ENCODE results near the gene SDK1. TPM values are rescaled to one million over a fixed set of nuclear protein-coding genes. Genes with fewer than 3 reads are reported as not detected.

The SDK1 gene
- total RNA-seq, 4 donors from 2014 or later: 2.0 to 9.3 (median 3.8) TPM

- H3K9me3 ChIP-seq: no peaks in the 10 kb centered on the region
- H3K4me3 ChIP-seq: no peak overlapping the region
- no peaks in the 10 kb centered on the region for H3K27me3 ChIP-seq
- no peak overlapping the region for H3K27ac ChIP-seq
- H3K4me1 ChIP-seq: no peaks in the 10 kb centered on the region
- no peaks in the 10 kb centered on the region for H3K36me3 ChIP-seq
- no peak for DNase-seq
- WGBS, 2 donors: 62 to 67% methylated on average over 2 of the region's 2 CpGs
- intact Hi-C loops (cut with DNase I): no loop called here
- no peak for TF ChIP-seq CTCF (IDR thresholded peaks at IDR 0.05)
- TF ChIP-seq POLR2A (IDR thresholded peaks at IDR 0.05): no peak
Observed at GRCh38 chr7:3688071-3688470, 387.0 kb downstream of the SDK1 start.

GRCh38 chr7:3688842-3689241 is 387.8 kb downstream of the SDK1 start:
- WGBS, 2 donors: 73 to 83% methylated on average over 3 of the region's 3 CpGs
- no peaks in the 10 kb centered on the region for H3K4me1 ChIP-seq
- H3K27ac ChIP-seq: no peak overlapping the region
- H3K9me3 ChIP-seq: no peaks in the 10 kb centered on the region
- H3K4me3 ChIP-seq: no peak overlapping the region
- no peaks in the 10 kb centered on the region for H3K27me3 ChIP-seq
- no peaks in the 10 kb centered on the region for H3K36me3 ChIP-seq
- DNase-seq: no peak
- intact Hi-C loops (cut with DNase I): no loop called here
- TF ChIP-seq CTCF (IDR thresholded peaks at IDR 0.05): no peak
- no peak for TF ChIP-seq POLR2A (IDR thresholded peaks at IDR 0.05)

GRCh38 chr7:3691478-3692158 is 390.6 kb downstream of the SDK1 start:
- intact Hi-C loops (cut with DNase I): no loop called here
- DNase-seq: no peak
- Histone ChIP-seq H3K4me3 (no peak overlapping the region), H3K27me3 (no peaks in the 10 kb centered on the region), H3K36me3 (no peaks in the 10 kb centered on the region), H3K4me1 (no peaks in the 10 kb centered on the region), H3K27ac (no peak overlapping the region), H3K9me3 (no peaks in the 10 kb centered on the region)
- no peak for TF ChIP-seq POLR2A (IDR thresholded peaks at IDR 0.05)
- WGBS, 2 donors: 73 to 74% methylated on average over 5 of the region's 5 CpGs

- intact Hi-C loops (cut with DNase I): no loop called here
- no peak overlapping the region for H3K27ac ChIP-seq
- no peaks in the 10 kb centered on the region for H3K27me3 ChIP-seq
- H3K4me3 ChIP-seq: no peak overlapping the region
- DNase-seq: no peak
- H3K9me3 ChIP-seq: no peaks in the 10 kb centered on the region
- 80 to 88% methylated on average over 6 of the region's 6 CpGs for WGBS, 2 donors
- H3K4me1 ChIP-seq: no peaks in the 10 kb centered on the region
- no peaks in the 10 kb centered on the region for H3K36me3 ChIP-seq
- TF ChIP-seq CTCF (IDR thresholded peaks at IDR 0.05) (peak in 1 of 6 experiments; percentile 43), POLR2A (IDR thresholded peaks at IDR 0.05) (no peak)
Observed at GRCh38 chr7:3695602-3696001, 394.6 kb downstream of the SDK1 start.

GRCh38 chr7:3696113-3696512 is 395.1 kb downstream of the SDK1 start:
- no peaks in the 10 kb centered on the region for H3K36me3 ChIP-seq
- no peak overlapping the region for H3K4me3 ChIP-seq
- no peaks in the 10 kb centered on the region for H3K27me3 ChIP-seq
- intact Hi-C loops (cut with DNase I): no loop called here
- H3K27ac ChIP-seq: no peak overlapping the region
- TF ChIP-seq POLR2A (IDR thresholded peaks at IDR 0.05): no peak
- TF ChIP-seq CTCF (IDR thresholded peaks at IDR 0.05): no peak
- WGBS, 2 donors: 86 to 96% methylated on average over 4 of the region's 4 CpGs
- no peaks in the 10 kb centered on the region for H3K4me1 ChIP-seq
- no peak for DNase-seq
- no peaks in the 10 kb centered on the region for H3K9me3 ChIP-seq

- intact Hi-C loops (cut with DNase I): no loop called here
Observed at GRCh38 chr7:3697472-3697871, 396.4 kb downstream of the SDK1 start.

More at GRCh38 chr7:3697472-3697871, 396.4 kb downstream of the SDK1 start:
- no peak overlapping the region for H3K4me3 ChIP-seq
- no peaks in the 10 kb centered on the region for H3K4me1 ChIP-seq
- no peak overlapping the region for H3K27ac ChIP-seq
- H3K27me3 ChIP-seq: no peaks in the 10 kb centered on the region
- TF ChIP-seq POLR2A (IDR thresholded peaks at IDR 0.05): no peak
- no peak for TF ChIP-seq CTCF (IDR thresholded peaks at IDR 0.05)
- no peak for DNase-seq
- H3K36me3 ChIP-seq: no peaks in the 10 kb centered on the region
- 80 to 96% methylated on average over 2 of the region's 2 CpGs for WGBS, 2 donors
- no peaks in the 10 kb centered on the region for H3K9me3 ChIP-seq
